DLD1 (cell line): Measurements from ENCODE around the gene ANKH.

Experiments used
- in situ Hi-C: cut with HindIII; loops from 2 replicates; pipeline ENCODE4 v1.10.0; 2017; ENCODE audit warnings: low sequenced_read_pairs

Gene ANKH

DNA sequence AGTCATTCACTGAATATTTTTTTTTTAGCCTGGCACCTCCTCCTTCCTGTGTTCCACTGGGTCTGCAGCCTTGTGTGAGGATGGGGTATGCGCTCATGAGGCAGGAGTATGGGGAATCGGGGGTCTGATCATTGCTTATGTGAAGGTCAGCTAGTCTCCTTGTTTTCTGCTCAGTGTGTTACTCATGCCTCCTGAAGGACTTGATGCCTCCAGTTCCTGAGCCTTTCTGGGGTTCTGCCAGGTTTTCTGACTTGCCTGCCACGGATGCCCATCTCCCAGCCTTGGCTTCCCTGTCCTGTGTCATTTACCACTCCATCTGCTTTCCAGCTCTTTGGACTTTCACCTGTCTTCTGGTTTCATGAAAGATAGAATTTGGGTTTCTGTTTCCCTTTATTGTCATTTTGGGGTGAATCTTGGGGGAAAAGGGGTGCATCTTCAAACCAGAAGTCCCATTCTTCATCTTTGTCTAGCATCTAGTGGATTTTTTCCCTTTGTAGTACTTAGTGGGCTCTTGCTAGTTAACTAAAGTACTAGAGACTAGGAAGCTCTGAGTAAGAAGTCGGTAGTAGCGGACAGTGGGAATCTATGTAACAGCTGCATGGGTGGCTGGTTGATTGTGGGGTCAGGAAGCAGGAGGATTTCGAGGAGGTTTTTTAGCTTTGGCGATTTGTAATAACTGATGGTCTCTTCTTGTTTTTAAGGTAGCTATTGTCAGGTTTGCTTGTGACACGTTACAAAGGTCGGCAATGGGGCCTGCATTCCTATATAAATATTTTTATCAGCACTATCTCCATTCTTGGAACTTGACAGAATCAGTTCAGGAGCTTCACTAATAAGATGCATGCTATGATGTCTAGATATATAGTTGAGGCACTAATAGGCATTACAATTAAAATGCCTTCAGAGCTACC lies 198.8 kb downstream of the ANKH start:
- in situ Hi-C loops = loop anchor here (25.0 kb wide), 1 partner anchor 685 kb away; no protein-coding TSS in a partner anchor

- in situ Hi-C loops = loop anchor here (25.0 kb wide), 1 partner anchor 685 kb away; no protein-coding TSS in a partner anchor
These were observed 199.5 kb downstream of the ANKH start for GRCh38 chr5:14672082-14672481.

DNA sequence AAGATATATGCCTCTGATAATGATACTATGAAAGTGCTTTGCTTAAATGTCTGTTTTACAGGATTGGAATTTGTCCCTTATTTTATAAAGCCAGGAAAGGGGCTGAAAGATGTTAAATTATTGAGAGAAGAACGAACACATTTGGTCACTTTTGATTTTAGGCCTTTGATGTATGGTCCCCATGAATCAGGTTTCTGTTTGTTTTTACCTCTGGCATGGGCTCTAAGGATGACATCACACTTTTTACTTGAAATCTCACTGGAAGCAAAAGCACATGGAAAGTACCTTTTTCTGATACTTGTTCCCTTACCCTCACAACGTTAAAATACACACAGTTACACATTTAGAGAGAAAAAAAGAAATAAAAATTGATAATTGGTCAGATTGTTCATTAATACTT lies 200.2 kb downstream of the ANKH start:
- in situ Hi-C loops = loop anchor here (25.0 kb wide), 1 partner anchor 684 kb away; no protein-coding TSS in a partner anchor

- in situ Hi-C loops = loop anchor here (25.0 kb wide), 1 partner anchor 683 kb away; no protein-coding TSS in a partner anchor
These were observed 201.6 kb downstream of the ANKH start for GRCh38 chr5:14669975-14670374.

GRCh38 chr5:14669415-14669814 lies 202.2 kb downstream of the ANKH start:
- in situ Hi-C loops = loop anchor here (25.0 kb wide), 1 partner anchor 682 kb away; no protein-coding TSS in a partner anchor

- in situ Hi-C loops = loop anchor here (25.0 kb wide), 1 partner anchor 681 kb away; no protein-coding TSS in a partner anchor
These were observed 203.4 kb downstream of the ANKH start for GRCh38 chr5:14668181-14668591.

DNA sequence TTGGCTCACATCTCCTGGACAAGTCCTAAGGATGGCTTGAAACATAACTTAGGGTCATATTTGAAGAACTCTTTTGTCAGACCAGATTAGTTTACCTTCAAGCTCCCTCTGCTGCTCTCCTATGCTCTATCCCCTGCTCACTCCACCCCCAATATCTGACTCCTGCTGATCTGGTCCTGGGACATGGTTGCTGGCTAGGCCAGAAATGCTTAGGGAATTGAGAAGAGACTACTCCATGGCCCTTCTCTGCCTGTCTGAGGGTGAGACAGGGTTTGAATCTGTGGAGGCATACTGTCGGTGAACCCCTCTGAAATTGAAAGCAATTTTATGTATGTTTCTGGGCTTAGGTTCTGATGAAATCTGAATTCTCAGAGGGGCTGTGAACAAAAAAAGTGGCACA lies 203.8 kb downstream of the ANKH start:
- in situ Hi-C loops = loop anchor here (25.0 kb wide), 1 partner anchor 680 kb away; no protein-coding TSS in a partner anchor

- in situ Hi-C loops = loop anchor here (25.0 kb wide), 1 partner anchor 680 kb away; no protein-coding TSS in a partner anchor
These were observed 204.3 kb downstream of the ANKH start for GRCh38 chr5:14667290-14667689.

DNA sequence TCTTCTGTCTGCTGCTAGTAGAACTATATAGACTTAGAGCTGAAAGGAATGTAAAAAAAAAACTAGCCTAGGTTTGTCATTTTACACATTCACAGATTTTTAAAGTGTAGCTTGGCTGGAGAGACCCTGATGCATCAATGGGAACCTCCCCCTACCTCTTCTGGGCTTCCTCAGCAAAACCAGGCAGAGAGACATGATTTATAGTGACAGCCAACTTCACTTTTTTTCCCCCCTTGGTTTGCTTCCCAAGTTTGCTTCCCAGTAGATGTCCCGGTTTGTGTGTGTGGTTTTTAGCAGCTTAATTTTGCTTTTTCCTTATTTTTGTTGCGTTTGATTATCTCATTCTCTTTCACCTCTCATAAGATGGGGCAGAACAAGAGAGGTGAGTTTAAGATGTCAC lies 205.2 kb downstream of the ANKH start:
- in situ Hi-C loops = loop anchor here (25.0 kb wide), 1 partner anchor 679 kb away; no protein-coding TSS in a partner anchor

DNA sequence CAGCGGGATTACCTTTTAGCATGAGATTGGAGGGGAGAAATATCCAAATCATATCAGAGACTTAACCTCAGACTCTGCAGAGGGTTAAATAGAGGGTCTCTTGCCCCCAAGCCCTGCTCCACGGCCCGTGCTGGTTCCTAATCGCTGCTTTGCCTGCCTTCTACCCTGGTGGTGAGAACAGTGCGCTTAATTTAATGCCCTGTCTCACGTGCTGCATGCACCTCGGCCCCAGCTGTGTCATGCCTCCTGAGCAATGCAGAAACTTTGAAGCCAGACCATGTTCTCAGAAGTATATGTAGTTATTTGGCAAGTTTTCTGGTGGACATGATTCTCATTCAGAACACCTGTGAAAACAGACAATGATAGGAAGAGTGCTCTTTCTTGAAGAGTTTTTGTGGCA lies 205.6 kb downstream of the ANKH start:
- in situ Hi-C loops = loop anchor here (25.0 kb wide), 1 partner anchor 679 kb away; no protein-coding TSS in a partner anchor

DNA sequence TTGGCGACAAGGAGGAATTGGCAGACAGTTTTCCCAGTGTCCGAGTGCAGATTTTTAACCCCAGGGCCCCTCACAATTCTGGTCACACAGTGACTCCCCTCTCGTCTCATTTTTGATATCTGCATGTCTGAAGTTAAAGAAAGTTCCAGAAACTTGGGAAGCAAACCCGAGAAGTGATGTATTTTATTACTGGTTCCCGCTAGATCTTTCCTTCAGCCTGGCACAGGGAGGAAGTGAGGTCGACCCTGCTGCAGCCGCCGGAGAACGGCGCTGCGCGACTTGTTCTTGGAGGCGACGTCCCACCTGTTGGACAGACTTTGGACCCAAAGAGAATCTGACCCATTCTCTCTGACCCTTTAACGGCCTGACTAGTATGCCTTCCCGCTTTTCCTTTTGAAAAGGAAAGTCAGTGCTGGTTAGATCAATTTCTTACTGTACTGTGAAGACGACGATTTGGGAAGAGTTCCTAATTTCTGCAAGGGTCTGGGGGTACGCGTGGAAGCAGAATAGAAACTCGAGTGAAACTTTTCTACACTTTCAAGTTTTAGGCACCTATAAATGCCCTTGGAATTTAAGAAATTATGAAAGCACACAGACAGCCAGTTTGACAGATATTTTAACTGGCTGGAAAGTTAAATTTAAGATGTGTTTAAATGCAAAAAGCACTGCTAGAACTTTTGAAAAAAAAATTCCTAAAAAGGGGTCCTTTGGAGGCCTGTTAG lies 206.3 kb downstream of the ANKH start:
- in situ Hi-C loops = loop anchor here (25.0 kb wide), 1 partner anchor 678 kb away; no protein-coding TSS in a partner anchor

DNA sequence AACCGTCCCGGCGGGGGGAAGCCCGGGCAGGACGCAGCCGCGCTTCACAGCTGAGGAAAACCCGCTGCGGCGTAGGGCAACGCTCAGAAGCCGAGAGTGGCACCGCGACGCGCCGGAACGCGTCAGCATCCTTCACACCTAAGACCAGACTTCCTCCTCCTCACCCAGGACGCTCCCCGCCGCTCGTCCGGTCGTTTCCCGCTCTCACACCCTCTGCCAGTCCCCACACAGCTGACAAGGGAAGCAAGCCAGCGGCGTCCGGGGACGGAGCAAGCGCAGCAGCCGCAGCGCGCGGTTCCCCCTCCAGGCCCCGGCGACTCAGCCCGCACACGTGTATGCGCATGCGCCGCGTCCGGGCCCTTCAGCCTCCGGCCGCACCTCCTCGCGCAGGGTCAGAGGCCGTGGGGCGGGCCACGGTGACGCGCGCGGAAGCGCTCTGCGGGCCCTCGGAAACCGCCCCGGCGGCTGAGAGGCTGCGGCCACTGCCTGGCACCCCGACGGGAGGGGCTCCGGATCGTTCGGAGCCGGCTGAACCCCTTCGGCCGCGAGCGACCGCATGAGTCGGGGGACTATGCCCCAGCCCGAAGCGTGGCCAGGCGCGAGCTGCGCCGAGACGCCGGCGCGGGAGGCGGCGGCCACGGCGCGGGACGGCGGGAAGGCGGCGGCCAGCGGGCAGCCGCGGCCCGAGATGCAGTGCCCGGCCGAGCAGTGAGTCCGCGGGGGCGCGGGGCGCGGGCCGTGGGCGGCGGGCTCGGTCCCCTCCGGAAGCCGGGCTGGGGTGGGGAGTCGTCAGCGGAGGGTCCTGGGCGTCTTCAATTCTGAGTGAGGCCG lies 207.1 kb downstream of the ANKH start, which contains the start of gene OTULIN:
TSS of gene OTULIN (plus strand) at position 449 of the 831 bp plus-strand sequence. CDS start at position 557, 108 bp downstream.
- in situ Hi-C loops = loop anchor here (25.0 kb wide), 1 partner anchor 677 kb away; no protein-coding TSS in a partner anchor

DNA sequence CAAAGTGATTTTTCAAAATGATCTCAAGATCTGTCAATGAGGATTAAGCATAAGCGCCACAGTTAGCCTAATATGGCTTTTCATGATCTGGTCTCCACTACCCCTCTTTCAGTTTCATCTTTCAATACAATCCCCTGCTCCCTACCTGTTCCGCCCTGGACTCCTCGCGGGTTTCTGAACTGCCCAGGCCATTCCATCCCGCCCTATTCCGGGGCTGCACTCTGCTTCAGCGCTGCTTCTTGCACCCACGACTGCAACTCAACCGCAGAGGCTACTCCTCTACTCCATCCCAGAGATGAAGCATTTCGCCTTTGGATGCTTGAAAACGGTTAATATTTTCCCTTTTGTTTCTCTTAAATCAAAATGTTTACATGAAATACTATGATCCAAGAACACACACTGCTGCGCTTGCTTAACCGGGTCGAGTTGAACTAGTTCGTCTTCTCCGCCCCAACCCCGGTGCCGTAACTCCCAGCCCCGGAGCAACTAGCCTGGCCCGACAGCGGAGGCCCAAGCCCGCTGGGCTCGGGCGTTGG lies 207.8 kb downstream of the ANKH start:
- in situ Hi-C loops = loop anchor here (25.0 kb wide), 1 partner anchor 677 kb away; no protein-coding TSS in a partner anchor

DNA sequence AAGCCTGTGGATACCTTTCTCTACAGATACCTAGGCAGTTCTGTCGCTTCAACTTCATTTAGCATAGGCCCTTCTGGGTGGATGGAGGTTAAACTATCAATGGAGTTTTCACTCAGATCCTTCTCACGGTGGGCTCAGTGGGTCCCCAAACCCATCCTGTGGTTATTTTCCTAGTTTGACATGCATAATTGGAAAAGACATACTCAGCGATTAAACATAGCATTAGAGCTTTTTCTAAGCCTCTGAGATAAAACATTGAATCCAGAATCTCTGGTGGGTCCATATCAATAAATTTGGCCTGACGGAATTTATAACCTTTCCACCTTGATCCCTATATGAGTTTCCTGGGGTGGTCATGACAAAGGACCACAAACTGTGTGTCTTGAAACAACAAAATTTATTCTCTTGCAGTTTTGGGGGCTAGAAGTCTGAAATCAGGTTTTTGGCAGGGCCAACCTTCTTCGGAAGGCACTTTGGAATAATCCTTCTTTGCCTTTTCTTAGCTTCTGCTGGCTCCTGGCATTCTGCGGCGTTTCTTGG lies 208.8 kb downstream of the ANKH start:
- in situ Hi-C loops = loop anchor here (25.0 kb wide), 1 partner anchor 675 kb away; no protein-coding TSS in a partner anchor

GRCh38 chr5:14660833-14661232 lies 210.7 kb downstream of the ANKH start:
- in situ Hi-C loops = loop anchor here (25.0 kb wide), 1 partner anchor 674 kb away; no protein-coding TSS in a partner anchor

GRCh38 chr5:14659821-14660607 lies 211.6 kb downstream of the ANKH start:
- in situ Hi-C loops = loop anchor here (25.0 kb wide), 1 partner anchor 673 kb away; no protein-coding TSS in a partner anchor

GRCh38 chr5:14656898-14657297 lies 214.7 kb downstream of the ANKH start:
- in situ Hi-C loops = loop anchor here (25.0 kb wide), 1 partner anchor 670 kb away; no protein-coding TSS in a partner anchor

- in situ Hi-C loops = loop anchor here (25.0 kb wide), 1 partner anchor 668 kb away; no protein-coding TSS in a partner anchor
These were observed 216.3 kb downstream of the ANKH start for GRCh38 chr5:14655146-14655741.
